WI38 (cell line): ENCODE results near the gene SCAPER.

Experiments used
- H3K4me3 ChIP-seq: 2 replicates; pipeline ENCODE4 v1.5.1; 2011; ENCODE audit warnings: low read depth, mild to moderate bottlenecking, control low read depth, low read length
- TF ChIP-seq, protein P1 (sequence below): IDR thresholded peaks from 2 replicates; pipeline ENCODE4 v1.5.1; 2012; ENCODE audit warnings: low read depth, mild to moderate bottlenecking, control low read depth, low read length

The SCAPER gene

DNA sequence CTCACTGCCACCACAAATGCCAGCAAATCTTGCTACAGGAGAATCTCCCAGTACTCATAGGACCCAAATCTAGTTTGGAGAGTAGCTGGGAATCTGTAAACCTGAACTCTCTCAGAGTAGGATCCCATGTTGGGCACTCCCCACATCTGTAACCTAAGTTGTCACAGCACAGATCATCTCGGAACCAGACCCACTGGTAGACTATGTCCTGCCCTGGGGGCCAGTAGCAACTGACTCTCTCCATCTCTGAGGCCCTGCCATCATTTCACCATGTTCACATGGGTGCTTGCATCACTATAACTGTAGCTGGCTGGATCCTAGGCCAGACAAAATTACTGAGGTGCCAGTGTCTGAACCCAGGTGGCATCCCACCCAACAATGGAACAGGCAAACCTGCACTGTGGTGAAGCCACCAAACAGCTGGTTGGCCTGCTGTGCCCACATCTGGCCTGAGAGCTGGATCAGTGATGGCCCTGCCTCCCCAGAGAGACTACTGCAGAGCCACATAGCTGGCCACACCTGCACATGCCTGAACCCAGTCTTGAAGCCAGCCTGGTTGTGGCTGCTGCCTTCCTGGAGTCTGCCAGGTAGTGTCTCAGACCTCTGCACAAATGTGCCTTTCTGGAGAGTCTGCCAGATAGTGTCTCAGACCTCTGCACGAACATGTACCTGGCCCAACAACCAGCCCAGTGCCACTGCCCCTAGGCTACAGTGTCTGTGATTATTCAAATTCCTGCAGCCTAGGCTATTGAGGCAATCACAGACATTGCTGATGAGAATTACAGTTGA, 486.6 kb downstream of the SCAPER start:
- TF ChIP-seq, protein P1, sequence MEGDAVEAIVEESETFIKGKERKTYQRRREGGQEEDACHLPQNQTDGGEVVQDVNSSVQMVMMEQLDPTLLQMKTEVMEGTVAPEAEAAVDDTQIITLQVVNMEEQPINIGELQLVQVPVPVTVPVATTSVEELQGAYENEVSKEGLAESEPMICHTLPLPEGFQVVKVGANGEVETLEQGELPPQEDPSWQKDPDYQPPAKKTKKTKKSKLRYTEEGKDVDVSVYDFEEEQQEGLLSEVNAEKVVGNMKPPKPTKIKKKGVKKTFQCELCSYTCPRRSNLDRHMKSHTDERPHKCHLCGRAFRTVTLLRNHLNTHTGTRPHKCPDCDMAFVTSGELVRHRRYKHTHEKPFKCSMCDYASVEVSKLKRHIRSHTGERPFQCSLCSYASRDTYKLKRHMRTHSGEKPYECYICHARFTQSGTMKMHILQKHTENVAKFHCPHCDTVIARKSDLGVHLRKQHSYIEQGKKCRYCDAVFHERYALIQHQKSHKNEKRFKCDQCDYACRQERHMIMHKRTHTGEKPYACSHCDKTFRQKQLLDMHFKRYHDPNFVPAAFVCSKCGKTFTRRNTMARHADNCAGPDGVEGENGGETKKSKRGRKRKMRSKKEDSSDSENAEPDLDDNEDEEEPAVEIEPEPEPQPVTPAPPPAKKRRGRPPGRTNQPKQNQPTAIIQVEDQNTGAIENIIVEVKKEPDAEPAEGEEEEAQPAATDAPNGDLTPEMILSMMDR: no peak
- no peak overlapping the region for H3K4me3 ChIP-seq

DNA sequence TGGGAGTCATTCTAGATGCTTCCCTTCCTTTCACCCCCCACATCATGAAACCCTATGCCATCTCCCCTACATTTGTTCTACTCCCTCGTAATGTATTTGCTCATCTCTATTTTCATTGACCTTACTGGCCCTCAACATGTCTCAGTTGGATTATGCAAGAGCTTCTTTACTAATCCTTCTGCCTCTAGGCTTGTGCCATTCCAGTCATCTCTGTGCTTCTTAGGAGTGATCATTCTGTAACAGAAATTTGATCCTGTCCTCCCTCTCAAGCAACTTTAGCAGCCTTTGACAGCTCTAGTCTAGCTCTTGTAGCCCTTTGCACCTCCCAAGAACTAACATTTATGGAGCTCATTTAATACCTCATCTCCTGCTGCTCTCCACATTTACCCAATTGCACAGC, 503.9 kb downstream of the SCAPER start:
- TF ChIP-seq, protein P1: no peak
- H3K4me3 ChIP-seq: no peak overlapping the region

DNA sequence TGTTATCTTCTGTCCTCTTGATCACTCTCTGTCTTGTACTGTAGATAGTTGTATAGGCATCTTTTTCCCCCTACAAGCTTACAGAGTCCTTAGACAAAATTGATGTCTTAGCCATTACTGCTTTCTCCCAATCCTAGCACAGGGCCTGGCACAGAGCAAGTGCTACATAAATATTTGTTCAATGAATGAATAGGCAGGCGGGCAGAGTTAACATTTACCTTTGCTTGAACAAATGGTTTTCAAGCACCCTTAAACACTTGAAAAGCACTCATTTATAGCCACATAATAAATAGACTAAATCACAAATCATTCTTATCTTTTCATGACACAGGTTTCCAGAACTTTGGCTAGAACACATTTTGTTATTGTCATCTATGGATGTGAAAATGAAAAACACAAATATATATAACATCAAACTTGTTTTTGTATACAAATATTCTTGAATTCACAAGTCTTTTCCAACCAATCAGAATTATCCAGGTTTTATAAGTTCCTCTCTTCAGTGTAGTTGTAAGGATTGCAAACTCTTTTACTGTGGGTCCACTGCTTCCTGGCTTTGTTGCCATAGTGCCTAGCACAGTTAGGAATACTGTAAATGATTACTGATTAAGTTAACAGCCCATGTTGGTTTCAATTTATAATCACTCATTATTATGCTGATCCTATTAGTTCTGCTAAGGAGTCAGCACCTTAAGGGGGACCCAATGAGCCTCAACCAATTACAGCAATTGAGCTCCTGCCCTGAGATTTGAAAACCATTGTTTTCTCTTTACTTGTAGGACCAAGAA, 506.6 kb downstream of the SCAPER start:
- TF ChIP-seq, protein P1: no peak
- H3K4me3 ChIP-seq: no peak overlapping the region

DNA sequence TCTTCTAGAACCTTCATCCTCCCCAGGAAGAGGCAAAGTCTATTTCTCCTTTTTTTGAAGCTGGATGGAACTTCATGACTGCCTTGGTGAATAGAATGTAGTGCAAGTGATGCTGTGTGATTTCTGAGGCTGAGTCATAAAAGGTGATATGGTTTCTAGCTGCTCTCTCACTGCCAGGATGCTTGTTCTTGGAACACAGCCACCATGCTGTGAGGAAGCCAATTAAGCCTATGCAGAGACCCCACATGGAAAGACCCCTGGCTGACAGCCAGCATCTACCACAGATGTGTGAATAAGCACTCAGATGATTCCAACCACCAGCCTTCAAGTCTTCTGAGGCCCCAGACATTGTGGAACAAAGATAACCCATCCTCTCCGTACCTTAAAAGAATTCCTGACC, 511.5 kb downstream of the SCAPER start:
- no peak overlapping the region for H3K4me3 ChIP-seq
- TF ChIP-seq, protein P1: no peak

DNA sequence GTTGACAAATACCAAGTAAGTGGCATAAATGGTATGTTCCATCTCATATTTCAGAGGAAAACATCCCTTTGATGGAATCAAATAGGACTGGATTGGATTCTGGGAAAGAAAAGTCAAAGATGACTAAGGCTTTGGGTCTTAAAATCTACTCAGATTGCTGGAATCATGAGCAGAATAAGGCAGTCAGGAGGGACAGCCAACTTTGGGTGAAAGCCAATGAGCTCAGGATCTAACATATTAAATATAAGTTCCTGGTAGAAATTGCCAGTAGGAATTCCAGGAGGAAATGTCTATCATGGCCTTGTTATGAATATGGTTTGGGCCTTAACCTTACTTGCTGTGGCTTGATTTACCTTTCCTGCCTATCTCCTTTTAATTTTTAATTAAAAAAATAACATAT, 513.3 kb downstream of the SCAPER start:
- TF ChIP-seq, protein P1: no peak
- H3K4me3 ChIP-seq: no peak overlapping the region

DNA sequence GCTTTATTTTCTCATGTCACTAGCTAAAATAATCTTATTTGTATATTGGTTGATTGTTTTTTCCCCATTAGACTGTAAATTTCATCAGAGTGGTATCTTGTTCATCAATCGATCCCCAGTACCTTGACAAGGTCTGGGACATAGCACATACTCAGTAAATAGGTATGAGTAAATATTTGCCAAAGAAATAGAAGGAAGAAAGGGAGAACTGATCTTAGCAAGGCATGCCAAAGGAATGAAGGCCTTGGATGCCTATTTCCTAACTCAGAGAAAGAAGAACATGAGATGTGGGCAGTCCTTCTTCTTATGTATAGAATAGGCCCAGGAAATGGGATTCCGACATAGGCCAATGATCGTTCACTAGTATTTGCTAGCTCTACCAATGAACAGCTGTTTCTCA, 513.8 kb downstream of the SCAPER start:
- TF ChIP-seq, protein P1: no peak
- H3K4me3 ChIP-seq: no peak overlapping the region

DNA sequence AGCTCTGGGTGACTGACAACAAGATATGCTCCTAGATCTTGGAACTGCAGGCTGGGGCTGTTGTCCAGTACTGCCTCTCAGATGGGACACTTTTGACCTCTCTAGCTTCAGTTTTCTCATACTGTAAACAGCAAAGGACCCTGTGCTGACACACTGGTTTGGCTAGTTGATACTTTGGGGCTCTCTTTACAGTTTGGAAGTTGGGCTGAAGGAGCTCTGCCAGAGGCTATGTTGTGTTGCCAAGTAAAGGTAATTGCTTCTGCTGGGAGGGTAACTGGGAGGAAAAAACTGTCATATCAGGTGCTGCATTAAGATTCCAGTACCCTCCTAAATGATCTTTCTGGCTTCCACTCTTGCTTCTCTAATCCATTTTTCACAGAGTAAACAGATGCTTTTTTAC, 514.6 kb downstream of the SCAPER start:
- TF ChIP-seq, protein P1: no peak
- no peak overlapping the region for H3K4me3 ChIP-seq
